Superior temporal gyrus (tissue), 1 donor: ENCODE results near the gene PLCD3.
A peak's percentile ranks its signal among the peaks of the same experiment; 100 is the strongest.

Experiments used
- DNase-seq: peaks from one replicate; pipeline ENCODE4 v3.0.0-alpha.2; 2016; ENCODE audit errors: extremely low spot score

Gene PLCD3

GRCh38 chr17:45103269-45103795 lies 29.0 kb downstream of the PLCD3 start:
- no peak for DNase-seq

GRCh38 chr17:45102856-45103255 lies 29.5 kb downstream of the PLCD3 start:
- no peak for DNase-seq

GRCh38 chr17:45101883-45102811 lies 30.2 kb downstream of the PLCD3 start:
- no peak for DNase-seq

GRCh38 chr17:45101546-45101882 lies 30.8 kb downstream of the PLCD3 start:
- no peak for DNase-seq

- DNase-seq, result peak; percentile 85
Measured at GRCh38 chr17:45098869-45099616, 33.3 kb downstream of the PLCD3 start.

GRCh38 chr17:45098081-45098868 lies 34.0 kb downstream of the PLCD3 start:
- no peak for DNase-seq

GRCh38 chr17:45096926-45097325 lies 35.4 kb downstream of the PLCD3 start:
- DNase-seq, result no peak

GRCh38 chr17:45096141-45096540 lies 36.2 kb downstream of the PLCD3 start:
- DNase-seq, result peak; percentile 49

GRCh38 chr17:45093444-45094110 lies 38.7 kb downstream of the PLCD3 start:
- DNase-seq, result no peak

GRCh38 chr17:45092911-45093430 lies 39.3 kb downstream of the PLCD3 start:
- peak; percentile 98 for DNase-seq

GRCh38 chr17:45091778-45092425 lies 40.4 kb downstream of the PLCD3 start:
- no peak for DNase-seq

GRCh38 chr17:45090711-45091110 lies 41.6 kb downstream of the PLCD3 start:
- DNase-seq, result no peak

- DNase-seq, result no peak
Measured at GRCh38 chr17:45088741-45089140, 43.6 kb downstream of the PLCD3 start.

- no peak for DNase-seq
Measured at GRCh38 chr17:45087978-45088377, 44.3 kb downstream of the PLCD3 start.

- DNase-seq, result no peak
Measured at GRCh38 chr17:45087504-45087975, 44.8 kb downstream of the PLCD3 start.

GRCh38 chr17:45086865-45087503 lies 45.3 kb downstream of the PLCD3 start:
- DNase-seq, result no peak

- no peak for DNase-seq
Measured at GRCh38 chr17:45086391-45086790, 45.9 kb downstream of the PLCD3 start.

GRCh38 chr17:45081047-45081703 lies 51.1 kb downstream of the PLCD3 start:
- no peak for DNase-seq

GRCh38 chr17:45077643-45078042 lies 54.7 kb downstream of the PLCD3 start:
- no peak for DNase-seq
